HepG2 (cell line): ENCODE results near the gene ZNF786. TPM values are rescaled to one million over a fixed set of nuclear protein-coding genes. Genes with fewer than 3 reads are reported as not detected.

Experiments used
- BHLHE40 ChIP-seq: IDR thresholded peaks from 2 replicates; pipeline ENCODE4 v1.6.1; 2011; ENCODE audit warnings: low read length, improper control_type of control experiment
- CBX5 ChIP-seq: sonication (generic); formaldehyde crosslinking; IDR thresholded peaks from 2 replicates; pipeline ENCODE4 v1.4.0; 2020; ENCODE audit warnings: missing genetic modification reagents, borderline replicate concordance
- CCAR2 ChIP-seq: fragments of 200-400 bp; formaldehyde crosslinking; optimal IDR thresholded peaks from 2 replicates; pipeline ENCODE3; 2018; ENCODE audit warnings: low read depth, mild to moderate bottlenecking, low read length, moderate library complexity
- CHD4 ChIP-seq: fragments of 200-600 bp; sonication (generic); IDR thresholded peaks from 2 replicates; pipeline ENCODE4 v1.7.0; 2017; ENCODE audit warnings: mild to moderate bottlenecking, low read length, borderline replicate concordance
- CREB1 ChIP-seq, 2 experiments: fragments of 450-650 bp in 1 of 2; IDR thresholded peaks; 2 replicates each; pipeline ENCODE4 v1.6.1; 2016 to 2017; ENCODE audit warnings: control low read depth in 1 of 2, mild to moderate bottlenecking in 1 of 2, missing compliant biosample characterization in 1 of 2, missing genetic modification characterization in 1 of 2
- HNRNPL ChIP-seq: fragments of 200-400 bp; formaldehyde crosslinking; IDR thresholded peaks from 2 replicates; pipeline ENCODE4 v1.6.1; 2017; ENCODE audit warnings: mild to moderate bottlenecking, low read depth, low read length
- HOXA9 ChIP-seq: sonication (generic); formaldehyde crosslinking; IDR thresholded peaks from 2 replicates; pipeline ENCODE4 v1.8.1; 2022; ENCODE audit warnings: missing genetic modification reagents, mild to moderate bottlenecking, moderate library complexity, borderline replicate concordance
- IRF2 ChIP-seq: IDR thresholded peaks from 2 replicates; pipeline ENCODE4 v1.6.1; 2018; ENCODE audit warnings: missing genetic modification reagents, missing compliant biosample characterization
- MAFG ChIP-seq: sonication (generic); formaldehyde crosslinking; IDR thresholded peaks from 2 replicates; pipeline ENCODE4 v1.5.1; 2020; ENCODE audit warnings: mild to moderate bottlenecking, missing genetic modification reagents
- MTA1 ChIP-seq: sonication (generic); formaldehyde crosslinking; IDR thresholded peaks from 2 replicates; pipeline ENCODE4 v1.4.0; 2020; ENCODE audit warnings: missing genetic modification reagents, mild to moderate bottlenecking, borderline replicate concordance
- MTF1 ChIP-seq: sonication (generic); formaldehyde crosslinking; IDR thresholded peaks from 2 replicates; pipeline ENCODE4 v1.5.0; 2020; ENCODE audit warnings: missing genetic modification reagents
- NFKB2 ChIP-seq: sonication (generic); formaldehyde crosslinking; IDR thresholded peaks from 2 replicates; pipeline ENCODE4 v1.4.0; 2020; ENCODE audit warnings: missing genetic modification reagents, borderline replicate concordance
- POLR2AphosphoS5 ChIP-seq: IDR thresholded peaks from 2 replicates; pipeline ENCODE4 v1.6.1; 2012; ENCODE audit warnings: low read depth, low read length
- PPARG ChIP-seq: conservative IDR thresholded peaks from 2 replicates; pipeline ENCODE4 v1.6.1; 2016; ENCODE audit warnings: missing biosample characterization, missing genetic modification reagents
- THAP11 ChIP-seq: IDR thresholded peaks from 2 replicates; pipeline ENCODE4 v1.6.1; 2016; ENCODE audit warnings: missing biosample characterization, missing genetic modification reagents
- ZBTB7A ChIP-seq: sonication (generic); formaldehyde crosslinking; IDR thresholded peaks from 2 replicates; pipeline ENCODE4 v1.8.0; 2022; ENCODE audit warnings: mild to moderate bottlenecking, missing genetic modification reagents
- ZFX ChIP-seq: sonication (generic); formaldehyde crosslinking; IDR thresholded peaks from 2 replicates; pipeline ENCODE4 v1.4.0; 2020; ENCODE audit warnings: mild to moderate bottlenecking, low read depth, missing genetic modification reagents, moderate library complexity
- ZNF30 ChIP-seq: sonication (generic); formaldehyde crosslinking; IDR thresholded peaks from 2 replicates; pipeline ENCODE4 v1.5.0; 2020; ENCODE audit warnings: mild to moderate bottlenecking, missing genetic modification reagents
- ZNF746 ChIP-seq: sonication (generic); formaldehyde crosslinking; IDR thresholded peaks from 2 replicates; pipeline ENCODE4 v1.8.0; 2022; ENCODE audit warnings: mild to moderate bottlenecking, missing genetic modification reagents
- polyA plus RNA-seq, 8 experiments: library from polyadenylated mRNA; depleted of rRNA in 3 of 8; stranded (reverse) in 7 of 8; unstranded in 1 of 8; fragments of >200 nt; fragmentation: Illumina TruSeq in 4 of 8; extraction: Trizol in 4 of 8; gene quantifications; 2 replicates each; pipeline versions ENCODE4 v1.2.1 to v1.2.3, GENCODE V29; 2011 to 2016; ENCODE audit warnings: low read depth in 4 of 8, missing spikeins in 1 of 8, mixed read lengths in 1 of 8; ENCODE audit not compliant: insufficient read depth in 1 of 8
- total RNA-seq, 5 experiments: library from RNA; depleted of rRNA; stranded (reverse); fragments of >200 nt; fragmentation: Illumina TruSeq; extraction: Trizol; gene quantifications; 2 replicates each; pipeline ENCODE4 v1.2.3, GENCODE V29; 2016; ENCODE audit warnings: low read depth in 1 of 5
- TF ChIP-seq, protein P1 (sequence below): sonication (generic); formaldehyde crosslinking; IDR thresholded peaks from 2 replicates; pipeline ENCODE4 v1.4.0; 2020; ENCODE audit warnings: missing genetic modification reagents, mild to moderate bottlenecking, borderline replicate concordance
- TF ChIP-seq, protein P2 (sequence below): sonication (generic); formaldehyde crosslinking; IDR thresholded peaks from 2 replicates; pipeline ENCODE4 v1.5.0; 2020; ENCODE audit warnings: mild to moderate bottlenecking, missing genetic modification reagents
- TF ChIP-seq, protein P3 (sequence below): sonication (generic); formaldehyde crosslinking; IDR thresholded peaks from 2 replicates; pipeline ENCODE4 v1.5.1; 2020; ENCODE audit warnings: missing genetic modification reagents, mild to moderate bottlenecking, borderline replicate concordance
- TF ChIP-seq, protein P4 (sequence below): sonication (generic); formaldehyde crosslinking; IDR thresholded peaks from 2 replicates; pipeline ENCODE4 v1.9.0; 2021; ENCODE audit warnings: missing genetic modification reagents, mild to moderate bottlenecking, borderline replicate concordance
- TF ChIP-seq, protein P5 (sequence below): sonication (generic); formaldehyde crosslinking; IDR thresholded peaks from 2 replicates; pipeline ENCODE4 v1.4.0; 2020; ENCODE audit warnings: mild to moderate bottlenecking, missing genetic modification reagents

The ZNF786 gene
- total and polyA plus RNA-seq, 2 of the 13 experiments (the other 11 are each of a cell fraction or from before 2014, with no cell fraction given): 2.0 to 4.0 TPM

DNA sequence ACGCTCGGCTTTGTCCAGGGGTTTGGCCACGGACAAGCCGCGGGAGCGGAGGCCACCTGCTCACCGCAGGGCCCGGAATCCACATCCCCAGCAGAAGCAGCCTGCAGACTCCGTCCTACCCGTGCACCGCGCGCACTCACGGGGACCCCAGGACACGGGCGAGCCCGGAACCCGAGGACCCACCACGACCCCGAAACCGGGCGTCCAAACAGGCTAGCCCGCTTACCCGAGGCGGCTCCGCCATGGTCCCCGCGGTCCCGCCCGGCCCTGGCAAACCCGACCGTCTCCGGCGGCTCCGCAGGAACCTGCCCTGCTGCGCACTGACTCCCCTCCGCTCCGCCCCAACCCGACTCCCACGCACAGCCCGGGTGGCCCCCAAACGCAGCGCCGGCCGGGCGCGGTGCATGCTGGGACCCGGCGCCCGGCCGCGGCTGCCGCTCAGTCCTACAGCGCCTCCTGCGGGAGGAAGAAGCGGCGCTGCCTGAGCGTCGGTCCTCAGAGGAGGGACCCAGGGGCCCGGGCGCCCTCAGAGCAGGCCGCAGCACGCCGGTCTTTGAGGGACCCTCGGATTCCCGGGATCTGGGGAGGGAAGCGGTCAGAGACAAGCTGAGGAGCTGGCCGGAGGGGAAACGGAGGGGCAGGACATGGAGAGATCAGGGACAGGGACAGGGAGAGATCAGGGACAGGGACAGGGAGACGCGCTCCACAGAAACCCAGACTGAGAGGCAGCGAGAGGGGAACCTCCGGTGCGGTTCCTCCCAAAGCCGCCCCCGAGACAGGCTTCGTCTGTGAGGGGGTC is at the start of gene ZNF786 (continued):
- peak; percentile 80 for TF ChIP-seq NFKB2 (CRISPR knock-in tag)
- TF ChIP-seq, protein P1, sequence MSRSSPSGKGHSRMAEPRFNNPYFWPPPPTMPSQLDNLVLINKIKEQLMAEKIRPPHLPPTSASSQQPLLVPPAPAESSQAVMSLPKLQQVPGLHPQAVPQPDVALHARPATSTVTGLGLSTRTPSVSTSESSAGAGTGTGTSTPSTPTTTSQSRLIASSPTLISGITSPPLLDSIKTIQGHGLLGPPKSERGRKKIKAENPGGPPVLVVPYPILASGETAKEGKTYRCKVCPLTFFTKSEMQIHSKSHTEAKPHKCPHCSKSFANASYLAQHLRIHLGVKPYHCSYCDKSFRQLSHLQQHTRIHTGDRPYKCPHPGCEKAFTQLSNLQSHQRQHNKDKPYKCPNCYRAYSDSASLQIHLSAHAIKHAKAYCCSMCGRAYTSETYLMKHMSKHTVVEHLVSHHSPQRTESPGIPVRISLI: peak; percentile 56; the same call in 1 of the 2 replicates
- TF ChIP-seq MTF1: no peak; the same call in 1 of the 2 replicates
- no peak for TF ChIP-seq CREB1 (IDR thresholded peaks at IDR 0.05)
- TF ChIP-seq CREB1 (CRISPR knock-in tag; IDR thresholded peaks at IDR 0.05): no peak
- TF ChIP-seq MTA1 (CRISPR knock-in tag): peak; percentile 92; the same call in 1 of the 2 replicates
- peak; percentile 73; the same call in 1 of the 2 replicates for TF ChIP-seq HOXA9 (CRISPR knock-in tag)
- TF ChIP-seq ZNF746: peak; percentile 70; the same call in 1 of the 2 replicates
- peak; percentile 75; the same call in 1 of the 2 replicates for TF ChIP-seq THAP11
- TF ChIP-seq, protein P2, sequence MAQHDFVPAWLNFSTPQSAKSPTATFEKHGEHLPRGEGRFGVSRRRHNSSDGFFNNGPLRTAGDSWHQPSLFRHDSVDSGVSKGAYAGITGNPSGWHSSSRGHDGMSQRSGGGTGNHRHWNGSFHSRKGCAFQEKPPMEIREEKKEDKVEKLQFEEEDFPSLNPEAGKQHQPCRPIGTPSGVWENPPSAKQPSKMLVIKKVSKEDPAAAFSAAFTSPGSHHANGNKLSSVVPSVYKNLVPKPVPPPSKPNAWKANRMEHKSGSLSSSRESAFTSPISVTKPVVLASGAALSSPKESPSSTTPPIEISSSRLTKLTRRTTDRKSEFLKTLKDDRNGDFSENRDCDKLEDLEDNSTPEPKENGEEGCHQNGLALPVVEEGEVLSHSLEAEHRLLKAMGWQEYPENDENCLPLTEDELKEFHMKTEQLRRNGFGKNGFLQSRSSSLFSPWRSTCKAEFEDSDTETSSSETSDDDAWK (CRISPR knock-in tag): no peak
- 0 out of 2 replicates have a peak, but pooled peaks have one; percentile 53 for TF ChIP-seq ZNF30 (CRISPR knock-in tag)
- TF ChIP-seq HNRNPL: 0 out of 2 replicates have a peak, but pooled peaks have one; percentile 13
- peak; percentile 86 for TF ChIP-seq POLR2AphosphoS5
- peak; percentile 78 for TF ChIP-seq ZBTB7A (CRISPR knock-in tag)
- TF ChIP-seq CCAR2: peak; percentile 75
- TF ChIP-seq IRF2 (CRISPR knock-in tag): peak; percentile 58
- TF ChIP-seq, protein P3, sequence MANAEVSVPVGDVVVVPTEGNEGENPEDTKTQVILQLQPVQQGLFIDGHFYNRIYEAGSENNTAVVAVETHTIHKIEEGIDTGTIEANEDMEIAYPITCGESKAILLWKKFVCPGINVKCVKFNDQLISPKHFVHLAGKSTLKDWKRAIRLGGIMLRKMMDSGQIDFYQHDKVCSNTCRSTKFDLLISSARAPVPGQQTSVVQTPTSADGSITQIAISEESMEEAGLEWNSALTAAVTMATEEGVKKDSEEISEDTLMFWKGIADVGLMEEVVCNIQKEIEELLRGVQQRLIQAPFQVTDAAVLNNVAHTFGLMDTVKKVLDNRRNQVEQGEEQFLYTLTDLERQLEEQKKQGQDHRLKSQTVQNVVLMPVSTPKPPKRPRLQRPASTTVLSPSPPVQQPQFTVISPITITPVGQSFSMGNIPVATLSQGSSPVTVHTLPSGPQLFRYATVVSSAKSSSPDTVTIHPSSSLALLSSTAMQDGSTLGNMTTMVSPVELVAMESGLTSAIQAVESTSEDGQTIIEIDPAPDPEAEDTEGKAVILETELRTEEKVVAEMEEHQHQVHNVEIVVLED (CRISPR knock-in tag): peak; percentile 89
- peak; percentile 19; the same call in 1 of the 2 replicates for TF ChIP-seq BHLHE40
- 0 out of 2 replicates have a peak, but pooled peaks have one; percentile 53 for TF ChIP-seq MAFG (CRISPR knock-in tag)
- TF ChIP-seq PPARG (CRISPR knock-in tag): peak; percentile 46
- TF ChIP-seq, protein P4, sequence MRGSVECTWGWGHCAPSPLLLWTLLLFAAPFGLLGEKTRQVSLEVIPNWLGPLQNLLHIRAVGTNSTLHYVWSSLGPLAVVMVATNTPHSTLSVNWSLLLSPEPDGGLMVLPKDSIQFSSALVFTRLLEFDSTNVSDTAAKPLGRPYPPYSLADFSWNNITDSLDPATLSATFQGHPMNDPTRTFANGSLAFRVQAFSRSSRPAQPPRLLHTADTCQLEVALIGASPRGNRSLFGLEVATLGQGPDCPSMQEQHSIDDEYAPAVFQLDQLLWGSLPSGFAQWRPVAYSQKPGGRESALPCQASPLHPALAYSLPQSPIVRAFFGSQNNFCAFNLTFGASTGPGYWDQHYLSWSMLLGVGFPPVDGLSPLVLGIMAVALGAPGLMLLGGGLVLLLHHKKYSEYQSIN: no peak
- peak; percentile 99 for TF ChIP-seq ZFX
- TF ChIP-seq, protein P5, sequence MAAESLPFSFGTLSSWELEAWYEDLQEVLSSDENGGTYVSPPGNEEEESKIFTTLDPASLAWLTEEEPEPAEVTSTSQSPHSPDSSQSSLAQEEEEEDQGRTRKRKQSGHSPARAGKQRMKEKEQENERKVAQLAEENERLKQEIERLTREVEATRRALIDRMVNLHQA (CRISPR knock-in tag): no peak
- TF ChIP-seq CBX5 (CRISPR knock-in tag): 0 out of 2 replicates have a peak, but pooled peaks have one; percentile 36
- no peak for TF ChIP-seq CHD4
